ENCODE results near the gene TSEN15.

TSEN15 gene

GRCh38 chr1:184051485-184052193, at the start of gene TSEN15:
Gene TSEN15, plus strand, starts transcription at chr1:184051730. Its CDS starts 26 bp downstream, at chr1:184051756.
- FAIRE-seq: peak; percentile 13

- FAIRE-seq: no peak
Observed at GRCh38 chr1:184002071-184002470, 49.5 kb upstream of the TSEN15 start.

- no peak for FAIRE-seq
Observed at GRCh38 chr1:184004935-184005334, 46.6 kb upstream of the TSEN15 start.

- FAIRE-seq: no peak
Observed at GRCh38 chr1:184005506-184005905, 46.0 kb upstream of the TSEN15 start.

GRCh38 chr1:184010788-184011187, 40.7 kb upstream of the TSEN15 start:
- no peak for FAIRE-seq

GRCh38 chr1:184012187-184012586, 39.3 kb upstream of the TSEN15 start:
- no peak for FAIRE-seq

- FAIRE-seq: no peak
Observed at GRCh38 chr1:184014271-184014670, 37.3 kb upstream of the TSEN15 start.

- peak; percentile 24 for FAIRE-seq
Observed at GRCh38 chr1:184016169-184016568, 35.4 kb upstream of the TSEN15 start.

GRCh38 chr1:184017306-184017705, 34.2 kb upstream of the TSEN15 start:
- no peak for FAIRE-seq

- no peak for FAIRE-seq
Observed at GRCh38 chr1:184018622-184019021, 32.9 kb upstream of the TSEN15 start.

GRCh38 chr1:184019069-184019468, 32.5 kb upstream of the TSEN15 start:
- FAIRE-seq: no peak

- no peak for FAIRE-seq
Observed at GRCh38 chr1:184019506-184019905, 32.0 kb upstream of the TSEN15 start.

GRCh38 chr1:184020328-184020727, 31.2 kb upstream of the TSEN15 start:
- no peak for FAIRE-seq

GRCh38 chr1:184020855-184021254, 30.7 kb upstream of the TSEN15 start:
- no peak for FAIRE-seq

- no peak for FAIRE-seq
Observed at GRCh38 chr1:184021728-184022127, 29.8 kb upstream of the TSEN15 start.

- FAIRE-seq: no peak
Observed at GRCh38 chr1:184022668-184023067, 28.9 kb upstream of the TSEN15 start.

- FAIRE-seq: no peak
Observed at GRCh38 chr1:184023171-184023570, 28.4 kb upstream of the TSEN15 start.

- FAIRE-seq: no peak
Observed at GRCh38 chr1:184025242-184025675, 26.3 kb upstream of the TSEN15 start.

- no peak for FAIRE-seq
Observed at GRCh38 chr1:184027826-184028695, 23.5 kb upstream of the TSEN15 start.

GRCh38 chr1:184028854-184029623, 22.5 kb upstream of the TSEN15 start:
- no peak for FAIRE-seq

- no peak for FAIRE-seq
Observed at GRCh38 chr1:184030433-184031091, 21.0 kb upstream of the TSEN15 start.

GRCh38 chr1:184031092-184031408, 20.5 kb upstream of the TSEN15 start:
- FAIRE-seq: no peak
